Effector memory CD4-positive, alpha-beta T cell (primary cell): ENCODE data around the gene TRIM38.

Source experiments
- DNase-seq, 3 donors: peaks; one replicate each; pipeline ENCODE4 v3.0.0-alpha.2; 2020
- H3K27ac ChIP-seq: 2 replicates; pipeline ENCODE4 v1.7.0; 2013; ENCODE audit warnings: mild to moderate bottlenecking, low read length, moderate library complexity; ENCODE audit not compliant: insufficient read depth, poor library complexity, severe bottlenecking
- H3K27me3 ChIP-seq: replicated peaks from 2 replicates; pipeline ENCODE4 v1.7.0; 2013; ENCODE audit warnings: mild to moderate bottlenecking, low read length; ENCODE audit not compliant: insufficient read depth, control insufficient read depth, poor library complexity, severe bottlenecking
- H3K36me3 ChIP-seq: 2 replicates; pipeline ENCODE4 v1.7.0; 2013; ENCODE audit warnings: mild to moderate bottlenecking, low read length, moderate library complexity; ENCODE audit not compliant: control insufficient read depth, insufficient read depth
- H3K4me1 ChIP-seq: 2 replicates; pipeline ENCODE4 v1.7.0; 2013; ENCODE audit warnings: low read length, mild to moderate bottlenecking; ENCODE audit not compliant: control insufficient read depth, insufficient read depth, poor library complexity, severe bottlenecking
- H3K4me3 ChIP-seq: 2 replicates; pipeline ENCODE4 v1.7.0; 2013; ENCODE audit warnings: low read length, low read depth, mild to moderate bottlenecking; ENCODE audit not compliant: insufficient read depth, poor library complexity, severe bottlenecking
- H3K9me3 ChIP-seq: 2 replicates; pipeline ENCODE4 v1.7.0; 2013; ENCODE audit warnings: mild to moderate bottlenecking, low read length, moderate library complexity; ENCODE audit not compliant: control insufficient read depth
- total RNA-seq, 3 donors: gene quantifications; one replicate each; lab custom pipeline; 2026; lab: John Stamatoyannopoulos, UW

TRIM38 gene
- 80.1 to 121 (median 108) reads per million in 3 donors for total RNA-seq

- peaks cover 60% of the 10 kb centered on the region for H3K4me1 ChIP-seq
- H3K27ac ChIP-seq = peak within 1 kb of the TSS; percentile 85
- DNase-seq = peak; percentile 58 to 77 (median 64)
- peaks cover 18% of the 10 kb centered on the region for H3K36me3 ChIP-seq
- no peaks in the 10 kb centered on the region for H3K27me3 ChIP-seq
- H3K4me3 ChIP-seq = peak within 1 kb of the TSS; percentile 58
- H3K9me3 ChIP-seq = no peaks in the 10 kb centered on the region
Measured at GRCh38 chr6:25962149-25963127, at the start of gene TRIM38. TSS of gene TRIM38 (plus strand) at chr6:25962802. CDS start at chr6:25966523, 3,721 bp downstream.

DNA sequence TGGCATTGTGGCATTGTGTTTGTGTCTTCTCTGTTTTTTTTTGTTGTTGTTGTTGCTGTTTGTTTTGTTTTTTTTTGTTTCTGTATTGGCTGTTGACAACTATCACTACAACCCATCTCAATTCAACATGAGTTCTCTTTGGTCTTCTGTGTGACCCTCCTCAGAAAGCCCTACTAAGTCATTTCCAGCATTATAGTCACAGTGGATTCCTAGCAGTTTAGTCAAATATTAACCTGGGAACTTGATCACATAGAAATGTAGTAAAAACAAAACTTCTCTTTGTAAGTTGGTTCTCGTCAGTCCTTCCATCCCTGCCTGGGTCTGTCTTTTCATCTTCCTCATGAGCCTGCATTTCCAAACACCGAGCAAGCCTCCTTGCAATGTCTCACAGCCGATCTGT is 48.9 kb upstream of the TRIM38 start:
- DNase-seq = no peak

DNA sequence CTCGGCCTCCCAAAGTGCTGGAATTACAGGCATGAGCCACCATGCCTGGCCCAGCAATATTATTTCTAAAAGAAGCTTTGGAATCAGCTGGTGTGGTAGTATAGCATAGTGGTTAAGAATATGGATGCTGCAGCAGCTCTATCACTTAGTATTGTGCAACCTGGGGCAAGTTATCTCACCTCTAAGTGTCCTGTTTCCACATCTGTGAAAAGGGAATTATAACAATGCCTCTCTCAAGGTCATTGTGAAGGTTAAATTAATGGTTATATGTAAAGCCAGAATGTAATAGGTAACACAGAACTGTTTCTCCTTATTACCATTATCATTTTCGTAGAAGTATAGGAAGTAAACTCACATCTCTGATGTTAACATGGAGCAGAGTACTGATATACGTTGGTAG is 46.3 kb upstream of the TRIM38 start:
- Histone ChIP-seq H3K27ac (no peak overlapping the region), H3K36me3 (no peaks in the 10 kb centered on the region), H3K27me3 (no peaks in the 10 kb centered on the region), H3K4me1 (no peaks in the 10 kb centered on the region), H3K9me3 (no peaks in the 10 kb centered on the region), H3K4me3 (no peak overlapping the region)
- no peak for DNase-seq

More for the DNA sequence above, 48.9 kb upstream of the TRIM38 start:
- no peak overlapping the region for H3K4me3 ChIP-seq
- no peaks in the 10 kb centered on the region for H3K9me3 ChIP-seq
- H3K4me1 ChIP-seq = no peaks in the 10 kb centered on the region
- H3K27me3 ChIP-seq = no peaks in the 10 kb centered on the region
- H3K27ac ChIP-seq = no peak overlapping the region
- no peaks in the 10 kb centered on the region for H3K36me3 ChIP-seq

DNA sequence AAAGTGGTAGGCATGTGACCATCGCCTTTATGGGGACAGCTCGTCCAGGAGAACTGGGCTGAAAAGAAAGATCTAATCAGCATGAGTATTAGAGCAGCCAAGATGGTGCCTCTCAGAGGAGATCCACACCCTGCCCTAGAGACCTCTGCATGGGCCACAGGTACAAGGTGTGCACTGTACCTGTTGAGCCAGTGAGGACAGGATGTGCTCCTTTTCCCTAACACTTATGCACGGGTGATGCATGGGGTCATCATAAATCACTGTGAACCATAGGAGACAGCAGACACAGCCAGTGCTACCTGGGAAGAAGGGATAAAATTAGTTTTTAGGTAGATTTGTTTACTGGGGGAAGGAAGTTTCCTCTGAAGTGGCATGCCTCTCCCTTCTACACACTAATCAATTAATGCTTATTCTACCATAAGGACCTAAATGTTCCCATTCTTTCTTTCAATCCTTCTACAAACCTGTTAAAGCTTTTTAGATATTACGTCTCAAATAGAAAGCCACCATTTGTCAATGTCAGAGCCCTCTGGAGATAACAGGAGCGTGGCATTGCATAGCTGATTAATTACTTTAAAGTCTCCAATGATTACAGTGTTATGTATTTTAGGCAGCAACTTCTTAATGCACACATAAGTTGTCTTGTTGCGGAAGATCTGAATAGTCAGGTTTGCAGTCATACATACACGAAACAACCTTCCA is 45.7 kb upstream of the TRIM38 start:
- H3K4me1 ChIP-seq = no peaks in the 10 kb centered on the region
- no peaks in the 10 kb centered on the region for H3K36me3 ChIP-seq
- DNase-seq = no peak
- no peaks in the 10 kb centered on the region for H3K9me3 ChIP-seq
- H3K27ac ChIP-seq = no peak overlapping the region
- no peak overlapping the region for H3K4me3 ChIP-seq
- no peaks in the 10 kb centered on the region for H3K27me3 ChIP-seq

GRCh38 chr6:25918083-25918683 is 44.4 kb upstream of the TRIM38 start:
- H3K27ac ChIP-seq = no peak overlapping the region
- no peaks in the 10 kb centered on the region for H3K36me3 ChIP-seq
- no peaks in the 10 kb centered on the region for H3K4me1 ChIP-seq
- H3K4me3 ChIP-seq = no peak overlapping the region
- no peaks in the 10 kb centered on the region for H3K27me3 ChIP-seq
- H3K9me3 ChIP-seq = no peaks in the 10 kb centered on the region
- DNase-seq = no peak

DNA sequence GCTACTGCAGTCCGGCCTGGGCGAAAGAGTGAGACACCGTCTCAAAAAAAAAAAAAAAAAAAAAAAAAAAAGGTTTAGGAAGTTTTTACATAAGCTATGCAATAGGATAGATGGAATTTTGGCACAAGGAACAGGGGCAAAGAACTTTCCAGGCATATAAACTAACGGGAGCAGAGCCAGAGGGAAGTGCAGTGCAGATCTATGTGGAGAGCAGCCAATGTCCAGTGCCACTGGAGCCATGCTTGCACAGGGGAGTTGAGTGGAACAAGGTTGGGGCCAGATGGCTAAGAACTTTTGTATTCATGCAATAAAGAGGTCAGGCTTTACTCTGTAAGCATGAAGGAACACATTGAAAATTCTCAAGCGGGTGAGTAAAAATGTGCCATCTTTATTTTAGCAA is 42.9 kb upstream of the TRIM38 start:
- Histone ChIP-seq H3K9me3 (no peaks in the 10 kb centered on the region), H3K36me3 (no peaks in the 10 kb centered on the region), H3K4me3 (no peak overlapping the region), H3K27me3 (no peaks in the 10 kb centered on the region), H3K27ac (no peak overlapping the region), H3K4me1 (no peaks in the 10 kb centered on the region)
- no peak for DNase-seq

GRCh38 chr6:25921525-25922203 is 40.9 kb upstream of the TRIM38 start:
- Histone ChIP-seq H3K27me3 (no peaks in the 10 kb centered on the region), H3K36me3 (no peaks in the 10 kb centered on the region), H3K4me3 (no peak overlapping the region), H3K27ac (no peak overlapping the region), H3K9me3 (no peaks in the 10 kb centered on the region), H3K4me1 (no peaks in the 10 kb centered on the region)
- no peak for DNase-seq

GRCh38 chr6:25922301-25922700 is 40.3 kb upstream of the TRIM38 start:
- H3K27ac ChIP-seq = no peak overlapping the region
- no peak for DNase-seq
- H3K27me3 ChIP-seq = no peaks in the 10 kb centered on the region
- no peak overlapping the region for H3K4me3 ChIP-seq
- H3K4me1 ChIP-seq = no peaks in the 10 kb centered on the region
- no peaks in the 10 kb centered on the region for H3K9me3 ChIP-seq
- no peaks in the 10 kb centered on the region for H3K36me3 ChIP-seq

DNA sequence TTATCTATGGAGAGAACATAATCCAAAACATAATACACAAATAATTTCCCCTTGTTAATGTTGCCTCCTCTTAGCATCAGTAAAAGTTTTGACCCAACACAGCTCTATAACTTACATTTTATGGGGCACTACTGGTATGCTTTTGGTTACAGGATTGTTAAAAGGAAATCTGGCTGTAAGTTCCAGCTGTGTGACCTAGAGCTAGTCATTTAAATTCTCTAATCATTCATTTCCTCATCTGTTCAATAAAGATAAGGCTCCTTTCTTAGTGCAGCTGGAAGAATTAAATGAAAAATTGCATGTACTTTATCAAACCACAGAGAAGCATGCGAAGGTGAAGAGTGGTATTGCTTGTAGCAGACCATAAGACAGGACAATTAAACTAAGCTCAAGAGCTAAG is 36.7 kb upstream of the TRIM38 start:
- Histone ChIP-seq H3K9me3 (no peaks in the 10 kb centered on the region), H3K36me3 (no peaks in the 10 kb centered on the region), H3K27me3 (no peaks in the 10 kb centered on the region), H3K27ac (no peak overlapping the region), H3K4me1 (no peaks in the 10 kb centered on the region), H3K4me3 (no peak overlapping the region)
- no peak for DNase-seq
